ENCODE data around the gene EWSR1.

EWSR1 gene

DNA sequence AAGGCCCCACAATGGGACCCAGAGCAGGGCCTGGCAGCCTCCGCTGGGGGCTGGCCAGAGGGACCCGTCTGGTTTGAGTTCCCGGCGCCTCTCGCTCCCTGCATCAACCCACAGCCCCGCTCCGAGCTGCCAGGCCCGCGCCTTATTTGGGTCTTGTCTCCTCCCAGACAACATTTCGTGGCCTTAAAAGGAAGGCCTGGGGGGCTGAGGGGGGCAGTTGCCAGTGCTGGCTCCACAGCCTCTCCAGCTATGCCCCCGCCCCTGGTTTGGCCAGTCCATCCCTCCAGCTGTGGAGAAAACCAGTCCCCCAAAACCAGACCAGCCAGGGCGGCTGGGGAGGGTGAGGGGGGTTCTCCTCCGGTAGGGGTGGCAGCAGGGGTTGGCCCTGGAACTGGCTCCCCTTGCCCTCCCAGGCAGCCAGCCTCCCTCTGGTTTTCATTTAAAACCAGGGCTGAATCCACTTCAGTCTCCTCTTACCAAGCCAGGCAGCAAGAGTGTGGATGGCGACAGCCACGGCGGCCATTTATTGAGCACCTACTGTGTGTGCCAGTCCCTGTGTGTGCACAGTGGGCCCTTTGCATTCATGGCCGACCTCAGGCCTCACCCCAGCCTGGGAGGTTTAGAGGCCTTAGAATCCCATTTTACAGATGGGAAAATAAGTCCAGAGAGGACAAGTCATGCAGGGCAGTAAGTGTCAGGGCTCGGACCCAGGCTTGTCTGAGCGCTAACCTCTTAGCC is 43.8 kb upstream of the EWSR1 start:
- no peak overlapping the region for H3K4me3 ChIP-seq (IDR thresholded peaks at IDR 0.05; ENCODE audit: insufficient read depth, low read depth, low read length)
- TF ChIP-seq, protein P1, sequence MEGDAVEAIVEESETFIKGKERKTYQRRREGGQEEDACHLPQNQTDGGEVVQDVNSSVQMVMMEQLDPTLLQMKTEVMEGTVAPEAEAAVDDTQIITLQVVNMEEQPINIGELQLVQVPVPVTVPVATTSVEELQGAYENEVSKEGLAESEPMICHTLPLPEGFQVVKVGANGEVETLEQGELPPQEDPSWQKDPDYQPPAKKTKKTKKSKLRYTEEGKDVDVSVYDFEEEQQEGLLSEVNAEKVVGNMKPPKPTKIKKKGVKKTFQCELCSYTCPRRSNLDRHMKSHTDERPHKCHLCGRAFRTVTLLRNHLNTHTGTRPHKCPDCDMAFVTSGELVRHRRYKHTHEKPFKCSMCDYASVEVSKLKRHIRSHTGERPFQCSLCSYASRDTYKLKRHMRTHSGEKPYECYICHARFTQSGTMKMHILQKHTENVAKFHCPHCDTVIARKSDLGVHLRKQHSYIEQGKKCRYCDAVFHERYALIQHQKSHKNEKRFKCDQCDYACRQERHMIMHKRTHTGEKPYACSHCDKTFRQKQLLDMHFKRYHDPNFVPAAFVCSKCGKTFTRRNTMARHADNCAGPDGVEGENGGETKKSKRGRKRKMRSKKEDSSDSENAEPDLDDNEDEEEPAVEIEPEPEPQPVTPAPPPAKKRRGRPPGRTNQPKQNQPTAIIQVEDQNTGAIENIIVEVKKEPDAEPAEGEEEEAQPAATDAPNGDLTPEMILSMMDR (conservative IDR thresholded peaks at IDR 0.05; ENCODE audit: low read depth, low read length) = no peak
- no peaks in the 10 kb centered on the region for H3K27me3 ChIP-seq (ENCODE audit: insufficient read depth, low read depth)
- H2AFZ ChIP-seq (ENCODE audit: low read depth) = no peak overlapping the region
- no peaks in the 10 kb centered on the region for H3K4me1 ChIP-seq (ENCODE audit: low read depth, poor library complexity, severe bottlenecking)
- H4K20me1 ChIP-seq (ENCODE audit: insufficient read depth) = no peaks in the 10 kb centered on the region
- no peaks in the 10 kb centered on the region for H3K79me2 ChIP-seq (ENCODE audit: insufficient read depth, low read depth)
- H3K9ac ChIP-seq = no peak overlapping the region
- H3K27ac ChIP-seq = no peak overlapping the region
- no peak overlapping the region for H3K4me2 ChIP-seq
- no peaks in the 10 kb centered on the region for H3K36me3 ChIP-seq (ENCODE audit: insufficient read depth)

DNA sequence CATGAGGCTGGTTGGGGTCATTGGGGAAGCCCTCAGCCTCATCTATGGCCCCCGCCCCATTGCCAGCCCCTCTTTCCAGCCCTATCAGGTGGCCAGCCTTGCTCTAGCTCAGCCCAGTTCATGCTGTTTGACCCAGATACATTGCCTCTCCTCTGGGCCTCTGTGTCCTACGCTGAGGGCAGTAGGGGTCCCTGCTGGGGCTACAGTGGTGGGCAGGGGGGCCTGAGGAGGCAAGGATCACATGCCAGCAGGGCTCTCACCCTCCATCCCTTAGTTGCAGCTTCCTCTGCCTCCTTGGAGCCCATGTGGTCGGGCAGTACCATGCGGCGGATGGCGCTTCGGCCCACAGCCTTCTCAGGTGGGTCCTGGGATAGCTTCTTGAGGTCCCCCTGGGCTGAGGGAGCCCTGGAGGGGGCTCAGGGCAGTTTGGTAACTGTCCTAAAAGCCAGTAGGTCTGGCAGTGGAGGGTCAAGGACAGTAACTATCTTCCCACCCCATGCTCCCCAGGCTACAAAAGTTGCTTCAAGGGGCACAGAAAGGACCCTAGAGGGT is 43.1 kb upstream of the EWSR1 start:
- no peaks in the 10 kb centered on the region for H4K20me1 ChIP-seq (ENCODE audit: insufficient read depth)
- no peak overlapping the region for H3K27ac ChIP-seq
- H2AFZ ChIP-seq (ENCODE audit: low read depth) = no peak overlapping the region
- no peaks in the 10 kb centered on the region for H3K27me3 ChIP-seq (ENCODE audit: insufficient read depth, low read depth)
- no peak overlapping the region for H3K4me2 ChIP-seq
- no peak overlapping the region for H3K4me3 ChIP-seq (IDR thresholded peaks at IDR 0.05; ENCODE audit: insufficient read depth, low read depth, low read length)
- no peaks in the 10 kb centered on the region for H3K79me2 ChIP-seq (ENCODE audit: insufficient read depth, low read depth)
- TF ChIP-seq, protein P1 (conservative IDR thresholded peaks at IDR 0.05; ENCODE audit: low read depth, low read length) = no peak
- H3K9ac ChIP-seq = no peak overlapping the region
- no peaks in the 10 kb centered on the region for H3K36me3 ChIP-seq (ENCODE audit: insufficient read depth)
- no peaks in the 10 kb centered on the region for H3K4me1 ChIP-seq (ENCODE audit: low read depth, poor library complexity, severe bottlenecking)

DNA sequence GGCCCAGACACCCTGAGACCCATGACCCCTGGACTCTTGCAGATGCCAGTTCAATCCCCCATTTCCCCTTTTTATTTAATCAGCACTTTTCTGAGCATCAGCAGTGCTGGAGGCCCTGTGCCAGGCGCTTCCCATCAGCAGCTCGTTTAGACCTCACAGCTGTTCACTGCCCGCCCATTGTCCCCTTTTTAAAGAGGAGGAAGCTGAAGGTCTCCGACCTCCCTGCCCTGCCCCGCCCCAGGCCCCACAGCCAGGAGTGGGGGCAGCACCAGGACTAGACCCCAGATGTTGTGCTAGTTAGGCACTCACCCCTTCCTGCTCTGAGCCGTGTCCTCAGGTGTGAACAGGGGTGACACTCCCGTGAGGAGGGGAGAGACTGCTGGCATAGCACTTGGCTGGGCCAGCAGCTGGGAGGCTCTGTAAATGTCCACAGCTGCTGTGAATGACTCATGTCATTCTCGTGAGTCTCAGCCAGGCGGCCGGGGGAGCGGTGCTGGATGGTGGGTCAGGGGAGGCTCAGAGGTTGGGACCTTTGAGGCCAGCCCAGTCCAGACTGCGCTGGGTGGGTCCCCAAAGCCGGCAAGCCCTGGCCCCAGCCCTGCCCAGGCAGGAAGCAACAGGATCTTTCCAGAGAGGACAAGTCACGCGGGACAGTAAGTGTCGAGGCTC is 42.5 kb upstream of the EWSR1 start:
- Histone ChIP-seq H3K4me3 (IDR thresholded peaks at IDR 0.05; ENCODE audit: insufficient read depth, low read depth, low read length) (no peak overlapping the region), H3K4me2 (no peak overlapping the region), H3K36me3 (ENCODE audit: insufficient read depth) (no peaks in the 10 kb centered on the region), H2AFZ (ENCODE audit: low read depth) (no peak overlapping the region), H3K79me2 (ENCODE audit: insufficient read depth, low read depth) (no peaks in the 10 kb centered on the region), H3K27ac (no peak overlapping the region), H3K9ac (no peak overlapping the region), H4K20me1 (ENCODE audit: insufficient read depth) (no peaks in the 10 kb centered on the region), H3K4me1 (ENCODE audit: low read depth, poor library complexity, severe bottlenecking) (no peaks in the 10 kb centered on the region), H3K27me3 (ENCODE audit: insufficient read depth, low read depth) (no peaks in the 10 kb centered on the region)
- TF ChIP-seq, protein P1 (conservative IDR thresholded peaks at IDR 0.05; ENCODE audit: low read depth, low read length) = no peak

DNA sequence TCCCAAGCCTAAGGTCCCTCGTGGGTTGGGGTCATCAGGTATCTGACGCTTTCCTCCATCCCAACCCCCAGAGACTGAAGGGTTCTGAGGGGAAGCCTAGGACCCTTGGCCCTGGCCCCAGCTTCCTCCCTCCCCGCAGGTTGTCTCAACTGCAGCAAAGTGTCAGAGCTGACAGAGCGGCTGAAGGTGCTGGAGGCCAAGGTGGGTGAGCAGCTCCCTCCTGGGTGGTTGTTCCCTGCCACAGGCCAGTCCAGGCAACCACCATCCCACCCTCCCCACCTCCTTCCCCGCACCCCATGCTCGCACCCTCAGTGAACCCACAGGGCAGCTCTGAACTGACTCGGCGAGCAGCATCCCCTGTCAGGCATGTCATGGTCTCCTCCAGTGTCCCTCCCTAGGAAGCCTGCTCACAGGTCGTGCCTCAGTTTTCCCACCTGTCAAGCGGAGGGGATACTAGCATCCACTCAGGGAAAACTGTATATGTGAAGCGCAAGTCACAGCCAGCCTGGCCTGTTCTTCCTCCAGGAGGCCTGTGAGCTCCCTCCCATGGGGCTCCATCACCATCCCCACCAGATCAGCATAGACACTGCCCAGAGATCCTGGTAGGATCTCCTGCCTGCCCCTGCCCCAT is 41.6 kb upstream of the EWSR1 start:
- H3K79me2 ChIP-seq (ENCODE audit: insufficient read depth, low read depth) = no peaks in the 10 kb centered on the region
- H3K4me3 ChIP-seq (IDR thresholded peaks at IDR 0.05; ENCODE audit: insufficient read depth, low read depth, low read length) = no peak overlapping the region
- no peaks in the 10 kb centered on the region for H3K27me3 ChIP-seq (ENCODE audit: insufficient read depth, low read depth)
- TF ChIP-seq, protein P1 (conservative IDR thresholded peaks at IDR 0.05; ENCODE audit: low read depth, low read length) = no peak
- no peaks in the 10 kb centered on the region for H4K20me1 ChIP-seq (ENCODE audit: insufficient read depth)
- H3K4me2 ChIP-seq = no peak overlapping the region
- H2AFZ ChIP-seq (ENCODE audit: low read depth) = no peak overlapping the region
- H3K36me3 ChIP-seq (ENCODE audit: insufficient read depth) = no peaks in the 10 kb centered on the region
- no peak overlapping the region for H3K27ac ChIP-seq
- H3K9ac ChIP-seq = no peak overlapping the region
- no peaks in the 10 kb centered on the region for H3K4me1 ChIP-seq (ENCODE audit: low read depth, poor library complexity, severe bottlenecking)

All from KMS-11 (cell line).